Peyer's patch (tissue), 4 donors: ENCODE data around the gene MREG.

Experiments used
- CTCF ChIP-seq, 6 experiments: fragments of 450-650 bp in 4 of 6; fragments of 200-600 bp in 2 of 6; sonication (generic) in 1 of 6; IDR thresholded peaks; one replicate each; pipeline ENCODE4 v1.5.1; 2017 to 2019; ENCODE audit warnings: antibody characterized with exemption in 6 of 6, mild to moderate bottlenecking in 3 of 6, moderate library complexity in 1 of 6
- POLR2A ChIP-seq, 2 donors: fragments of 450-650 bp; IDR thresholded peaks; one replicate each; pipeline ENCODE4 v1.5.1; 2017; ENCODE audit warnings: antibody characterized with exemption in 2 of 2, mild to moderate bottlenecking in 2 of 2, moderate library complexity in 2 of 2

GRCh38 chr2:216017365-216017764 lies 4.0 kb upstream of the MREG start:
- TF ChIP-seq CTCF (IDR thresholded peaks at IDR 0.05) (no peak), POLR2A (IDR thresholded peaks at IDR 0.05) (no peak)
